Measurements from ENCODE around the gene ABCC11. TPM values are rescaled to one million over a fixed set of nuclear protein-coding genes. Genes with fewer than 3 reads are reported as not detected.
A peak's percentile ranks its signal among the peaks of the same experiment; 100 is the strongest.

The ABCC11 gene
- total and polyA plus RNA-seq, 2 of the 13 experiments (the other 11 are each of a cell fraction or from before 2014, with no cell fraction given), result 1.0 to 1.4 TPM

GRCh38 chr16:48231727-48232492 lies 15.4 kb downstream of the ABCC11 start (continued):
- TF ChIP-seq ZNF574 (CRISPR knock-in tag; IDR thresholded peaks at IDR 0.05) (0 out of 2 replicates have a peak, but pooled peaks have one; percentile 10), HMG20B (CRISPR knock-in tag; conservative IDR thresholded peaks at IDR 0.05) (no peak), SMAD3 (CRISPR knock-in tag; IDR thresholded peaks at IDR 0.05) (0 out of 2 replicates have a peak, but pooled peaks have one; percentile 28), HHEX (CRISPR knock-in tag; IDR thresholded peaks at IDR 0.05) (no peak), NR2F2 (IDR thresholded peaks at IDR 0.05; ENCODE audit: borderline replicate concordance, low read depth) (no peak), GTF2F1 (IDR thresholded peaks at IDR 0.05; ENCODE audit: low read length) (no peak), ZNF501 (CRISPR knock-in tag; IDR thresholded peaks at IDR 0.05) (peak; percentile 44; the same call in 1 of the 2 replicates), HNF1B (CRISPR knock-in tag; IDR thresholded peaks at IDR 0.05) (peak; percentile 39; the same call in 1 of the 2 replicates), MED1 (CRISPR knock-in tag; IDR thresholded peaks at IDR 0.05) (0 out of 2 replicates have a peak, but pooled peaks have one; percentile 25), NR2F6 (IDR thresholded peaks at IDR 0.05) (no peak), NR2F6 (CRISPR knock-in tag; IDR thresholded peaks at IDR 0.05) (0 out of 2 replicates have a peak, but pooled peaks have one; percentile 12), ZFYVE20 (CRISPR knock-in tag; IDR thresholded peaks at IDR 0.05; ENCODE audit: borderline replicate concordance, low read depth) (no peak), PRMT3 (CRISPR knock-in tag; IDR thresholded peaks at IDR 0.05; ENCODE audit: borderline replicate concordance, low read depth) (no peak), SMC3 (IDR thresholded peaks at IDR 0.05; ENCODE audit: low read length) (peak; percentile 87), CTCF (CRISPR knock-in tag; IDR thresholded peaks at IDR 0.05) (peak; percentile 76), ZNF335 (CRISPR knock-in tag; IDR thresholded peaks at IDR 0.05) (0 out of 2 replicates have a peak, but pooled peaks have one; percentile 24), ELF3 (CRISPR knock-in tag; IDR thresholded peaks at IDR 0.05) (0 out of 2 replicates have a peak, but pooled peaks have one; percentile 42), KMT2A (CRISPR knock-in tag; IDR thresholded peaks at IDR 0.05) (0 out of 2 replicates have a peak, but pooled peaks have one; percentile 47), ZMYM4 (CRISPR knock-in tag; IDR thresholded peaks at IDR 0.05) (0 out of 2 replicates have a peak, but pooled peaks have one; percentile 33), POLR2AphosphoS2 (IDR thresholded peaks at IDR 0.05; ENCODE audit: low read depth, low read length) (no peak), STAG1 (CRISPR knock-in tag; IDR thresholded peaks at IDR 0.05) (peak; percentile 77), RAD21 (CRISPR knock-in tag; IDR thresholded peaks at IDR 0.05) (peak; percentile 76), ATF2 (CRISPR knock-in tag; IDR thresholded peaks at IDR 0.05) (peak; percentile 44; the same call in 1 of the 2 replicates), KLF11 (CRISPR knock-in tag; IDR thresholded peaks at IDR 0.05) (no peak)

Measured in HepG2 (cell line).